Prostate gland (tissue), 2 donors: ENCODE results near the gene LIG3. TPM values are rescaled to one million over a fixed set of nuclear protein-coding genes. Genes with fewer than 3 reads are reported as not detected.
A peak's percentile ranks its signal among the peaks of the same experiment; 100 is the strongest.
"Not testable (repeated sequence)": the region's sequence is repeated elsewhere in the genome, so short reads cannot be mapped to it uniquely, and the experiment has no call there.

ENCODE experiments used
- DNase-seq: peaks from one replicate; pipeline ENCODE4 v3.0.0-alpha.2; 2019; ENCODE audit warnings: low spot score
- H3K27ac ChIP-seq, 2 donors: fragments of 200-600 bp; sonication (generic); 2 replicates each; pipeline ENCODE4 v1.5.1; 2017 to 2019
- H3K27me3 ChIP-seq: fragments of 200-600 bp; sonication (generic); replicated peaks from 2 replicates; pipeline ENCODE4 v1.5.1; 2019; ENCODE audit not compliant: insufficient read depth
- H3K36me3 ChIP-seq, 2 donors: fragments of 200-600 bp; sonication (generic); 1 replicate in 1 of 2; 2 replicates in 1 of 2; pipeline versions ENCODE4 v1.5.1 to v1.8.1; 2017 to 2019
- H3K4me1 ChIP-seq: fragments of 200-600 bp; sonication (generic); replicated peaks from 2 replicates; pipeline ENCODE4 v1.5.1; 2019
- H3K4me3 ChIP-seq, 2 donors: fragments of 200-600 bp; sonication (generic); 2 replicates each; pipeline ENCODE4 v1.5.1; 2017 to 2019
- H3K9me3 ChIP-seq: fragments of 200-600 bp; sonication (generic); 2 replicates; pipeline ENCODE4 v1.5.1; 2017
- POLR2A ChIP-seq: fragments of 450-650 bp; IDR thresholded peaks from one replicate; pipeline ENCODE4 v1.6.1; 2016; ENCODE audit warnings: antibody characterized with exemption, mild to moderate bottlenecking
- POLR2AphosphoS5 ChIP-seq: sonication (generic); formaldehyde crosslinking; IDR thresholded peaks from one replicate; pipeline ENCODE4 v1.6.1; 2017; ENCODE audit warnings: antibody characterized with exemption
- WGBS: methylation state at CpG from one replicate; pipeline ENCODE4 v1.1.5; 2018; 5-methylcytosine and 5-hydroxymethylcytosine counted together
- intact Hi-C: fragments of 100-400 bp; cut with DNase I; formaldehyde crosslinking; loops from one replicate; pipeline ENCODE4 v1.14.2; 2022
- total RNA-seq, 2 donors: library from RNA; depleted of rRNA; stranded (reverse); fragments of >200 nt; gene quantifications; one replicate each; pipeline ENCODE4 v1.1.0, GENCODE V29; 2016
- TF ChIP-seq, protein P1 (sequence below), 4 experiments: fragments of 200-600 bp in 2 of 4; fragments of 450-650 bp in 2 of 4; sonication (generic) in 2 of 4; IDR thresholded peaks; 1 replicate in 3 of 4; 2 replicates in 1 of 4; pipeline ENCODE4 v1.5.1; 2016 to 2019; ENCODE audit warnings: antibody characterized with exemption in 4 of 4, mild to moderate bottlenecking in 2 of 4, moderate library complexity in 2 of 4

LIG3 gene
- total RNA-seq, 2 donors from 2014 or later = 49.2 to 54.0 TPM

DNA sequence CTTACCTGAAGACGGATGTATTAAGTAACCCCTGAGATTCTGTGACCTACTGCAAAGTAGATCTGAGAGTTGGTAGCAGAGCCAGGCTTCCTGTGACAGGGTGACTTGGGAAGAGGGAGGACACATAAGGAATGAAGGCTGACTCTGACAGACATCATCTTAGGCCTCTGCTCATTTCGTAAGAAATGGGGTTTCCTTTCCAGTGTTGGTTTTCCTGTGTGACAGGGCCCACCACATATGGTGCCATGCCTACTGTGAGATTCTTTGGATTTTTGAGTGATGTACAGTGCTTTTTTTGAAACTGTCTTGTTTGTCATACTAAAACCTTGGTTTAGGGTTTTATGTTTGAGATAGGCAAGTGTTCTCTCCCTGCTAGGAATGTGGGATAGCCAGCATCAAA, 12.7 kb downstream of the LIG3 start:
- H3K27me3 ChIP-seq = no peaks in the 10 kb centered on the region
- WGBS = 85% methylated on average over 2 of the region's 2 CpGs
- intact Hi-C loops = no loop called here
- DNase-seq = no peak
- no peaks in the 10 kb centered on the region for H3K36me3 ChIP-seq
- no peaks in the 10 kb centered on the region for H3K9me3 ChIP-seq
- peaks cover 20% of the 10 kb centered on the region for H3K4me1 ChIP-seq
- TF ChIP-seq, protein P1, sequence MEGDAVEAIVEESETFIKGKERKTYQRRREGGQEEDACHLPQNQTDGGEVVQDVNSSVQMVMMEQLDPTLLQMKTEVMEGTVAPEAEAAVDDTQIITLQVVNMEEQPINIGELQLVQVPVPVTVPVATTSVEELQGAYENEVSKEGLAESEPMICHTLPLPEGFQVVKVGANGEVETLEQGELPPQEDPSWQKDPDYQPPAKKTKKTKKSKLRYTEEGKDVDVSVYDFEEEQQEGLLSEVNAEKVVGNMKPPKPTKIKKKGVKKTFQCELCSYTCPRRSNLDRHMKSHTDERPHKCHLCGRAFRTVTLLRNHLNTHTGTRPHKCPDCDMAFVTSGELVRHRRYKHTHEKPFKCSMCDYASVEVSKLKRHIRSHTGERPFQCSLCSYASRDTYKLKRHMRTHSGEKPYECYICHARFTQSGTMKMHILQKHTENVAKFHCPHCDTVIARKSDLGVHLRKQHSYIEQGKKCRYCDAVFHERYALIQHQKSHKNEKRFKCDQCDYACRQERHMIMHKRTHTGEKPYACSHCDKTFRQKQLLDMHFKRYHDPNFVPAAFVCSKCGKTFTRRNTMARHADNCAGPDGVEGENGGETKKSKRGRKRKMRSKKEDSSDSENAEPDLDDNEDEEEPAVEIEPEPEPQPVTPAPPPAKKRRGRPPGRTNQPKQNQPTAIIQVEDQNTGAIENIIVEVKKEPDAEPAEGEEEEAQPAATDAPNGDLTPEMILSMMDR (IDR thresholded peaks at IDR 0.05) = no peak
- TF ChIP-seq POLR2AphosphoS5 = no peak
- TF ChIP-seq POLR2A = no peak
- no peak overlapping the region for H3K4me3 ChIP-seq
- H3K27ac ChIP-seq = no peak overlapping the region

DNA sequence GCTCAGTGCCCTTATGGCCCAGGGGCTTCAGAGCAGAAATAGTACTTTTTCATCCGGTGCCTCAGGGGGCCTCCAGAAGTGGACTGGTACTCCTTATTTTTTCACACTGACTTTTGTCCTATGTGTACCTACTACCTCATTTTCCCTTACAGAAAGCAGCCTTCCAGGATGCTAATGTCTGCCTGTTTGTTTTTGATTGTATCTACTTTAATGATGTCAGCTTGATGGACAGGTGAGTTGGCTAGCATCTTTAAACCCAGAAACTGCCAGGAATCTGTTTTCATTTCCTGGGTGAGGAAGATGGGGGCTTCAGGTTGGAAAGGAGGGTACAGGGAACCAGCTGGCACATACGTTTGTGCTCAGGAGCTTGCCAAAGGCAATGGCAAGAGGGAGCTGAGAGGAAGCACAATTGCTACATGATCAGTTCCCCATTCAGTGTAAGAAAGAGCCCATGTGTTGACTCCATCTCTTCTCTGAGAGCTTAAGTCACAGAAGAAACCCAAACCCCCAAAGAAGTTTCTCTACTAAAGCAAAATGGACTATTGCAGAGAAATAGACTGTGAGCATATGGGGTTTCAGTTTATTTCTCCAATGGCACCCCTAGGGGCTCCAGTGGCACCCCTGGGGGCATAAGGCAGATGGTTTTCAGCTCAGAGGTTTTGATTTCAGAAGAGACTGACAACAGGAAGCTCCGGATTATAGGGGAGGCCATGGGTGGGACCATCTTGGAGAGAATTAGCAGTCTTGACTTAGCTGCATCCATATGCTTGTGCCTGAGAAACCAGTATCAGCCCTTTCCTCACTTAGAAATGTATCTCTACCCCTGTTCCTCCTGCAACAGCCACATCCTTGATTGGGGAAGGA, 16.3 kb downstream of the LIG3 start:
- intact Hi-C loops = no loop called here
- peak; percentile 27 for DNase-seq
- no peaks in the 10 kb centered on the region for H3K36me3 ChIP-seq
- H3K27me3 ChIP-seq = no peaks in the 10 kb centered on the region
- H3K4me3 ChIP-seq = no peak overlapping the region
- WGBS = 43% methylated on average over 3 of the region's 3 CpGs
- no peaks in the 10 kb centered on the region for H3K9me3 ChIP-seq
- peak overlapping the region; percentile 84 to 92 for H3K27ac ChIP-seq
- TF ChIP-seq POLR2A = no peak
- TF ChIP-seq POLR2AphosphoS5 = peak; percentile 80
- peaks cover 19% of the 10 kb centered on the region for H3K4me1 ChIP-seq

DNA sequence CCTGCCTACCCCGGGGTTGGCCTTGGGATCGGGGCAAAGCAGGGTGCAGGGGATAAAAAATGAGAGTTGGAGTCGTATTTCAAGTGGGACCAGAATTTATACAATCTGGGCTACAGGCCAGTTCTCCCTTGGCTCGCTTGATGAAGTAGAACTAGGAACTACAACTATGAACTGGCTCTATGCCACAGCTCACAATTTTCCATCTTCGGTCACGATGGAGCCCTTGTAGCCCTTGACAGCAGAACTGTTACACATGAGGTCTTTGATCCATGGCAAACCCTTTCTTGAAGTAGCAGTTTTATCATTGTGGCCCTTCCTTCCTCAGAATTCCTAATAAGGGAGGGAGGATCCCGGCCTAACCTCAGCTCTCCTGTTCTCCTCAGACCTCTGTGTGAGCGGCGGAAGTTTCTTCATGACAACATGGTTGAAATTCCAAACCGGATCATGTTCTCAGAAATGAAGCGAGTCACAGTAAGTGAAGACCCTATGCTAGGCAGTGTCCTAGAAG, 17.1 kb downstream of the LIG3 start:
- H3K36me3 ChIP-seq = no peaks in the 10 kb centered on the region
- H3K4me3 ChIP-seq = no peak overlapping the region
- no peaks in the 10 kb centered on the region for H3K9me3 ChIP-seq
- peak overlapping the region; percentile 84 to 92 for H3K27ac ChIP-seq
- WGBS = 28% methylated on average over 11 of the region's 11 CpGs
- TF ChIP-seq, protein P1 (IDR thresholded peaks at IDR 0.05) = no peak
- peak; percentile 90 for TF ChIP-seq POLR2AphosphoS5
- no peaks in the 10 kb centered on the region for H3K27me3 ChIP-seq
- intact Hi-C loops = no loop called here
- H3K4me1 ChIP-seq = peaks cover 19% of the 10 kb centered on the region
- DNase-seq = peak; percentile 94

DNA sequence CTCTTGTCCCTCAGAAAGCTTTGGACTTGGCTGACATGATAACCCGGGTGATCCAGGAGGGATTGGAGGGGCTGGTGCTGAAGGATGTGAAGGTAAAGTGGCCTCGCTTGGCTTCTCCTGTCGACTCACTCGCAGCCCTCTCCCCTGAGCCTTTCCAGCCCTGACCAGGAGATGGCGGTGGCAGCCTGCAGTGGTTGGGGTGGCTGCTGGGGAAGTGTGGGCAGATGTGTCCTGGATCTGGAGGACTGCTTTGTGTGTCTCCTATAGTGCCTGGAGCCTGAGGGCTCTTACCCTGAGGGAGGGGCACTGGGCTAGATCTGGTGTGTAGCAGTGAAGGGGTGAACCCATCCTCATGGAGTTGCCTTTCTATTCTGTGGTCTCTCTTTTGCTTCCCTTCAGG, 17.9 kb downstream of the LIG3 start:
- Histone ChIP-seq H3K27ac (peak overlapping the region; percentile 84 to 92), H3K4me3 (no peak overlapping the region), H3K36me3 (no peaks in the 10 kb centered on the region), H3K9me3 (no peaks in the 10 kb centered on the region), H3K4me1 (peaks cover 25% of the 10 kb centered on the region), H3K27me3 (no peaks in the 10 kb centered on the region)
- DNase-seq = peak; percentile 49
- TF ChIP-seq POLR2A = no peak
- TF ChIP-seq POLR2AphosphoS5 = peak; percentile 31
- TF ChIP-seq, protein P1 (IDR thresholded peaks at IDR 0.05) = peak in 3 of 4 experiments; percentile 61 to 72 (median 72)
- intact Hi-C loops = no loop called here
- 64% methylated on average over 5 of the region's 5 CpGs for WGBS

DNA sequence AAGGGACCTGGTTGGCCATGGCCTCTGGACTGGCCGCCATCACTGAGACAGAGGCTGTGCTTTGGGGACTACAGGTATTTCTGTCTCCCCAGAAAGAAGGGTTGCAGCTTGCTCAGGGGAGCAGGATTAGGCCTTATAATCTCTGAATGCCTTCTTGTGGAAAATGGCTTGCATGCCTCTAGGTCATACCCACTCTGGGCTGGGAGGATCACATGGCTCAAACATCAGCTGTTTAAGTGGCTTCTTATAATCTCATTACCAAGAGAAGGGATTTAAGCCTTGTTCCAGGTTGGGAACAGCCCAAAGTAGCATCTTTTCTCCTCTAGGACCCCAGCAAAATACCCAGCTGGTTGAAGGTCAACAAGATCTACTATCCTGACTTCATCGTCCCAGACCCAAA, 19.1 kb downstream of the LIG3 start:
- intact Hi-C loops = no loop called here
- Histone ChIP-seq H3K4me3 (no peak overlapping the region), H3K36me3 (peaks cover 0 to 7% of the 10 kb centered on the region in 2 donors), H3K27ac (peak overlapping the region in 1 of 2 donors; percentile 92), H3K27me3 (no peaks in the 10 kb centered on the region), H3K4me1 (peaks cover 27% of the 10 kb centered on the region), H3K9me3 (no peaks in the 10 kb centered on the region)
- TF ChIP-seq, protein P1 (IDR thresholded peaks at IDR 0.05) = no peak
- 98% methylated on average over 2 of the region's 2 CpGs for WGBS
- no peak for DNase-seq

DNA sequence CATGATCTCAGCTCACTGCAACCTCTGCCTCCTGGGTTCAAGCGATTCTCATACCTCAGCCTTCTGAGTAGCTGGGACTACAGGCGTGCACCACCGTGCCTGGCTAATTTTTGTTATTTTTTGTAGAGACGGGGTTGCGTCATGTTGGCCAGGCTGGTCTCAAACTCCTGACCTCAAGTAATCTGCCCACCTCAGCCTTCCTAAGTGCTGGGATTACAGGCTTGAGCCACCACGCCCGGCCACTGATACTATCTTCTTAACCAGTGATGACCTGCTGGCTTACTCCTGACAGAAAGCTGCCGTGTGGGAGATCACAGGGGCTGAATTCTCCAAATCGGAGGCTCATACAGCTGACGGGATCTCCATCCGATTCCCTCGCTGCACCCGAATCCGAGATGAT, 20.7 kb downstream of the LIG3 start:
- 90% methylated on average over 14 of the region's 14 CpGs for WGBS
- DNase-seq, H3K36me3 ChIP-seq, intact Hi-C loops, H3K9me3 ChIP-seq, H3K4me3 ChIP-seq, H3K27me3 ChIP-seq: not testable (repeated sequence)
- peaks cover 27% of the 10 kb centered on the region for H3K4me1 ChIP-seq
- peak overlapping the region; percentile 62 to 69 for H3K27ac ChIP-seq
